Mesothelial cell of epicardium (in vitro differentiated cells): ENCODE results near the gene PNPLA7. TPM values are rescaled to one million over a fixed set of nuclear protein-coding genes. Genes with fewer than 3 reads are reported as not detected.

Source experiments
- DNase-seq, 2 experiments: peaks; one replicate each; pipeline ENCODE4 v3.0.0; 2021; ENCODE audit warnings: low spot score in 2 of 2; ENCODE audit not compliant: unreplicated experiment in 2 of 2
- H3K27ac Mint-ChIP-seq: 2 replicates; pipeline ENCODE4 v1.8.0; 2021; ENCODE audit warnings: mixed read lengths
- H3K27me3 Mint-ChIP-seq: 2 replicates; pipeline ENCODE4 v1.8.0; 2021; ENCODE audit warnings: low read depth, mixed read lengths
- H3K36me3 Mint-ChIP-seq: 2 replicates; pipeline ENCODE4 v1.8.0; 2021; ENCODE audit warnings: mixed read lengths
- H3K4me1 Mint-ChIP-seq: 2 replicates; pipeline ENCODE4 v1.8.0; 2021; ENCODE audit warnings: mixed read lengths
- H3K4me3 Mint-ChIP-seq: 2 replicates; pipeline ENCODE4 v1.8.0; 2021; ENCODE audit warnings: mild to moderate bottlenecking, moderate library complexity, mixed read lengths
- H3K9me3 Mint-ChIP-seq: 2 replicates; pipeline ENCODE4 v1.8.0; 2021; ENCODE audit warnings: mixed read lengths
- total RNA-seq: library from RNA; stranded (reverse); gene quantifications from 3 replicates; pipeline ENCODE4 v1.2.1, GENCODE V29; 2021
- TF ChIP-seq, protein P1 (sequence below): fragments of 200-600 bp; sonication (generic); IDR thresholded peaks from one replicate; pipeline ENCODE4 v1.5.0; 2021; ENCODE audit warnings: antibody characterized with exemption; ENCODE audit not compliant: unreplicated experiment

The PNPLA7 gene
- total RNA-seq, 1 donor from 2014 or later: 5.7 TPM

DNA sequence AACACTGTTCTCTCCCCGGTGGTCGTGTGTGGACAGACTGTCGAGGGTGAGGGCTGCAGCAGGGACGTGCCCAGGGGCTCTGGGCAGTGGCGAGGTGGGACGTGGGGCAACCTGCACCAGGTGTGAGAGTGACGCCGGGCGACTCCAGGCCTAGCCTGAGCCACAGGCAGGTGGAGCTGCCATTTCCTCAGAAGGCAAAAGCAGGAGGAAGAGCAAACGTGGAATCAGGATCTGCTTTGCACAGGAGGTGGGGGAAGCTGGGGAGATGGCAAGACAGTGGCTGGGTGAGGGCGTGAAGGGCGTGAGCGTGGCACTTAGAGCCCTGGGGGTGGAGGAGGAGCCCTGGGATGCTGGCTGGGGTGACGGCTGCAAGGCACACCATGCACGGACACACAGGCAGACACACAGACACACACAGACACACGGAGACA is 51.5 kb downstream of the PNPLA7 start:
- Mint-ChIP-seq H3K4me1 (peaks cover 2% of the 10 kb centered on the region), H3K36me3 (peaks cover 2% of the 10 kb centered on the region), H3K27ac (no peak overlapping the region), H3K9me3 (peaks cover 7% of the 10 kb centered on the region), H3K27me3 (peaks cover 8% of the 10 kb centered on the region), H3K4me3 (no peak overlapping the region)
- no peak for DNase-seq
- TF ChIP-seq, protein P1, sequence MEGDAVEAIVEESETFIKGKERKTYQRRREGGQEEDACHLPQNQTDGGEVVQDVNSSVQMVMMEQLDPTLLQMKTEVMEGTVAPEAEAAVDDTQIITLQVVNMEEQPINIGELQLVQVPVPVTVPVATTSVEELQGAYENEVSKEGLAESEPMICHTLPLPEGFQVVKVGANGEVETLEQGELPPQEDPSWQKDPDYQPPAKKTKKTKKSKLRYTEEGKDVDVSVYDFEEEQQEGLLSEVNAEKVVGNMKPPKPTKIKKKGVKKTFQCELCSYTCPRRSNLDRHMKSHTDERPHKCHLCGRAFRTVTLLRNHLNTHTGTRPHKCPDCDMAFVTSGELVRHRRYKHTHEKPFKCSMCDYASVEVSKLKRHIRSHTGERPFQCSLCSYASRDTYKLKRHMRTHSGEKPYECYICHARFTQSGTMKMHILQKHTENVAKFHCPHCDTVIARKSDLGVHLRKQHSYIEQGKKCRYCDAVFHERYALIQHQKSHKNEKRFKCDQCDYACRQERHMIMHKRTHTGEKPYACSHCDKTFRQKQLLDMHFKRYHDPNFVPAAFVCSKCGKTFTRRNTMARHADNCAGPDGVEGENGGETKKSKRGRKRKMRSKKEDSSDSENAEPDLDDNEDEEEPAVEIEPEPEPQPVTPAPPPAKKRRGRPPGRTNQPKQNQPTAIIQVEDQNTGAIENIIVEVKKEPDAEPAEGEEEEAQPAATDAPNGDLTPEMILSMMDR: no peak

DNA sequence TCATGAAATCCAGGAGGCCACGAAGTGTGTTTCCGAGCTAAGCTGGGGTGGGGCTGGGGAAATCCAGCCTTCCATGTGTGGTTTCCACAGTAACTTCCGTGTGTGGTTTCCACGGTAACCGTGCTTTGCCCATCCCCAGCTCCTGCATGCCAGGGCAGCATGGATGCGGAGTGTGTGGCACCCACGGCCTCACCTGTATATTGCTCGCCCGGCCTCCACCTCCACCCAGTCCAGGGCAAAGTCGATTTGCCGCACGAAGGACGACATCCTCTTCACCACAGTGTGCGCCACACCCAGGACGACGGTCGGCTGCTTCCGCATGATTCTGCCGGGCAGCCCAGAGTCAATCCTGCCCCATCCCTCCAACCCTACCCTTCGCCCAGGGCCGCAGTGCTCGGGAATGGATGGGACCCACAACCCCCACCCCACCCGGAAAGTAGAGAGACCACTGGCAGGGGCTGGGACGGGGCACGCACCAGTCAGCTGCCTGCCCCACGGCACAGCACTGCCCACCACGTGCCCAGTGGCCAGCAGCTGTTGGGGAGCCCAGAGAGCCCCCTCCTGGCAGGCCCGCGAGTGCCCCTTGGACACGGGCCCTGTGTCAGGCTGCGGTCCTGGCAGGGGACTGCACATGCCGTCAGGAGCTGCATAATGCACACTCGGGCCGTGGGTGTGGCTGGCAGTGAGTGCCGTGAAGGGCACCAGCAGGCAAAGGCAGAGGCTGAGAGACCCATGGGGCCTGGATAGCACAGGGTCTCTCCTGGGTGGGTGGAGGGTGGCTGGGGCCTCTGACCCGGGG is 52.1 kb downstream of the PNPLA7 start:
- DNase-seq: no peak
- Mint-ChIP-seq H3K27ac (no peak overlapping the region), H3K4me1 (peaks cover 2% of the 10 kb centered on the region), H3K27me3 (peaks cover 8% of the 10 kb centered on the region), H3K4me3 (no peak overlapping the region), H3K9me3 (peaks cover 6% of the 10 kb centered on the region), H3K36me3 (peaks cover 2% of the 10 kb centered on the region)
- TF ChIP-seq, protein P1: no peak

DNA sequence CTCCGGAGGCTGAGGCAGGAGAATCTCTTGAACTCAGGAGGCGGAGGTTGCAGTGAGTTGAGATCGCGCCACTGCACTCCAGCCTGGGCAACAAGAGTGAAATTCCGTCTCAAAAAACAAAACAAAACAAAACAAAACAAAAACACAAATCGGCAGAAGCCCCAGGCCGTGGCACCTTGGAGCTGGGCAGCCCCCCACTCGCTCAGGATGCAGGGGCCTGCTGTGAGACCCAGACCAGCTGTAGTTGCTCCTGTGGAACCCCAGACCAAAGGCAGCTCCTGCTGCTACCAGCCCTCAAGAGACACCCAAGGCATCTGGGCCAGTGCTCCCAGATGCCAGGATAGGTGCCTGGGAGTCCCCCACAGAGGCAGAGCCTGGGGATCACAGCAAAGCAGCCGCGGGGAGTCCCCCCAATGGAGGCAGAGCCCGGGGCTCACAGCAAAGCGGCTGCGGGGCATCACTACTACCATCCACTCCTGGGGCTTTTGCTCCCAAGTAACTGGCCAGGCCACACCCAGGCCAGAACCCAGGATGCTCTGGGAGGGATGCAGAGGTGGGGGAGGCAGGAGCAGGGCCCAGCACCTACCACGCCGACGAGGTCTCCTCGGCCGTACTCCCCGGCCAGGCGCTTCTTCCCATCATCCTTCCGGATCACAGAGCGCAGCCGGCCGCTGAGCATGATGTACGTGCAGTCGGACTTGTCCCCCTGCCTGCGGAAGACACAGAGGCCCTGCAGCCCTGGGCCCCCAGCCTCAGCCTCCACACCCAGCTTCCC is 53.4 kb downstream of the PNPLA7 start:
- Mint-ChIP-seq H3K27me3 (peaks cover 2% of the 10 kb centered on the region), H3K36me3 (peaks cover 2% of the 10 kb centered on the region), H3K4me1 (peaks cover 2% of the 10 kb centered on the region), H3K27ac (no peak overlapping the region), H3K4me3 (no peak overlapping the region), H3K9me3 (no peaks in the 10 kb centered on the region)
- TF ChIP-seq, protein P1: no peak
- DNase-seq: no peak

DNA sequence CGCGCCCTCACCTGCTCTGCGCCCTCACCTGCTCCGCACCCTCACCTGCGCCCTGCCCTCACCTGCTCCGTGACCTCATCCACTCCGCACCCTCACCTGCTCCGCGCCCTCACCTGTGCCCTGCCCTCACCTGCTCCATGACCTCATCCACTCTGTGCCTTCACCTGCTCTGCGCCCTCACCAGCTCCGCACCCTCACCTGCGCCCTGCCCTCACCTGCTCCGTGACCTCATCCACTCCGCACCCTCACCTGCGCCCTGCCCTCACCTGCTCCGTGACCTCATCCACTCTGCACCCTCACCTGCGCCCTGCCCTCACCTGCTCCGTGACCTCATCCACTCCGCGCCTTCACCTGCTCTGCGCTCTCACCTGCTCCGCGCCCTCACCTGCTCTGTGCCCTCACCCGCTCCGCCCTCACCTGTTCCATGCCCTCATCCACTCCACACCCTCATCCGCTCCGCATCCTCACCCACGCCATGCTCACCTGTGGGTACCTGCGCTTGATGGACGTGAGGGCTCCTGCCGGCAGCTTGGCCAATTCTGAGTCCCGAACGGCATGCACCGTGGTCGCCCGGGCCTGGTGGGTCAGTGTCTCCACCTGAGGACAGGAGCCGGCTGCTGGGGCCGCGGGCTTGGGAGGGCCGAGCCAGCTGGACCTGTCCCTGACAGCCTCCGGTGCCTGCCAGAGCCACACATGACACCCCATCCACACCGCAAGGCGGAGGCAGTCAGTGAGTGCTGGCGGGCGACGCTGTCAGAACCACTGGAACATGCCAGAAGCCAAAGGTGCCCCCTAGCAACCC is 55.5 kb downstream of the PNPLA7 start:
- H3K36me3 Mint-ChIP-seq: no peaks in the 10 kb centered on the region
- H3K4me3 Mint-ChIP-seq: no peak overlapping the region
- TF ChIP-seq, protein P1: no peak
- H3K4me1 Mint-ChIP-seq: no peaks in the 10 kb centered on the region
- H3K9me3 Mint-ChIP-seq: no peaks in the 10 kb centered on the region
- H3K27me3 Mint-ChIP-seq: no peaks in the 10 kb centered on the region
- DNase-seq: no peak
- no peak overlapping the region for H3K27ac Mint-ChIP-seq

DNA sequence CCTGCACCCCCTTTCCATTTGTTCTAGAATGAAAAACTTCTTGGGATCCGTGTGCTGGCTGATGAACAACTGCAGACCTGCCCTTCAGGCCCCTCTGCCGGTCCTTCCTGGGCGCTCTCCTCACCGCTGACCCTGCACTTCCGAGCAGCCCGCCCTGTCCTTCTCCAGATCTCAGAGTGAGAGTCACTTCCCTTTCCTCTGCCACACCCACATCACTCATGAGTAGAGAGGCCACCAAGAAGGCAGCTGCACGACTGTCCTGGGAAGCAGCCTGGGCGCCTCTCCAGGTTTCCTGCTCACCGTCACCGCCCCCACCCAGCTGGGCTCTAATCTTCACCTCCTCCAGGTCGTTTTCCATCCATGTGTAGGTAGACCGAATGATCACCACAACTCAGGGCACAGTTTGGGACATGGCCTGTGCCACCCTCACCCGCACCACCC is 56.1 kb downstream of the PNPLA7 start:
- no peaks in the 10 kb centered on the region for H3K36me3 Mint-ChIP-seq
- no peak for DNase-seq
- no peak overlapping the region for H3K4me3 Mint-ChIP-seq
- H3K27ac Mint-ChIP-seq: no peak overlapping the region
- H3K9me3 Mint-ChIP-seq: no peaks in the 10 kb centered on the region
- TF ChIP-seq, protein P1: no peak
- H3K4me1 Mint-ChIP-seq: no peaks in the 10 kb centered on the region
- H3K27me3 Mint-ChIP-seq: no peaks in the 10 kb centered on the region
